Bone marrow (tissue), 2 donors: ENCODE measurements around the gene MAP2.
A peak's percentile ranks its signal among the peaks of the same experiment; 100 is the strongest.

Experiments used
- DNase-seq, 2 donors: peaks; one replicate each; lab custom pipeline; 2025; lab: John Stamatoyannopoulos, UW

Gene MAP2

GRCh38 chr2:209424199-209424701 lies 403 bp downstream of the MAP2 start:
- DNase-seq, result no peak

DNA sequence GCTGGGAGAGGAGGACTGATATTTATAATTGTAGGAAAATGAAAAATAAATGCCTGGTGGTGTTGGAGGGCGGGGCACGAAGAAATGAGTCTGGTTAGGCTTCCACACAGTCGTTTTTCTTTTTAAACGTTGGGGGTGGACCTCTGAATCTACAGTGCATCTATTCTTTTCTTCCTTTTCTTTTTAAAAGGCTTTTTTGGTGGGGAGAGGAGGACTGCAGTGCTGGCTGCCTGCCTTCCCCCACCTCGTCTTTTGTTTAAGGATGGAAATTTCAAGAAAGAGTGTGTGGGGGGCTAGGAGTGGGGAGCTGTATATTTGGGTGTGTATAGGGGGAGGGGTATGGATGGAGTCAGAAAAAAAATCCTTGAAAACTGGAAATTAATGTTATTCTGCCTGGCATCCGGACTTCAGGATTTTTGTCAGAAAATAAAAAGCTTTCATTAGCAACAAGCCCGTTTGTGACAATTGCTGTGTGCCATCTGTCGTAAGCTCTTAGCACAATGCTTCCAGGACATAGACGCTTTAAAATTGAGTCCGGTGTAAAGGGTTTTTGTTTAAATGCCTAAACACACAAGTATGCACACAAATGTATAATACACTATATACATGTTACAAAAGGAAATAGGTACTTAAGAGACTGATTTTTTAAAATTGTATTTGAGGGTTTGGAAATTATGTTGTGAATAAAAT lies 1.1 kb downstream of the MAP2 start:
- no peak for DNase-seq

GRCh38 chr2:209425471-209426071 lies 1.7 kb downstream of the MAP2 start:
- no peak for DNase-seq

DNA sequence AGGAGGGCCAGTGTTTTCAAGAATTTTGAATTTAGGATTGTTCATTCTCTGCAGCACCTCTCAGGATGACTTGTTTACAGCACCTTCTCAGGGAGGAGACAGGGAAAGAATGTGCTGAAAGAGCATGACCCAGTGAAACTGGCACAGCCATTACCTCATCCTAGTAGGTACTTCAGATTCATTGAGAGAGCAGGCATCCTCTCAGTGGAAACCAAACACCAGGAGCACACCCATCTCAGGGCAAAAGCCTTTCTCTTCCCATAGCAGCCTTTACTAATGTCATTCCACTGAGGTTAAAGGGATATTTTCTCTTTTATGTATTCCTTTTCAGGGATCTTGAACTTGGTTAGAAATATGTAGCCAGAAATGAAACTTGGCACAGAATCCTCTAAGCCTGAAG lies 2.6 kb downstream of the MAP2 start:
- DNase-seq, result no peak

DNA sequence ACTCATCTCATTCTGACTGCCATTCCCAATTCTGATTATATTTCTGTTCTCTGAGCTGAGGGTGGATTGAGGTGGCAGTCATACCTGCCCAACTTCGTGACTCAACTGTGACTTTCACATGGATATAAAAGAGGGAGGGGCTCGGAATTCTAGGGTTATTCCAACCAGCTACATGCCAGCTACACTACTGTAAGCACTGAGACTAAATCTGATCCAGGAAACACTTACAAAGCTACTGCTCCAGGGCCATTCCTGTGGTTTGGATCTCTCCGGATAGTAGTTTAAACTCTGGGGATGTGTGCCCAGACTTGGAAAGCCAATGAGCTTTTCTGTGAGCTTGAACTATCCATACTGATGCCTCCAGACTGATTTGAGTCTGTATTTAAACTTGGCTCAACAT lies 7.9 kb downstream of the MAP2 start:
- no peak for DNase-seq

GRCh38 chr2:209441541-209441940 lies 17.7 kb downstream of the MAP2 start:
- DNase-seq, result no peak

GRCh38 chr2:209442939-209443338 lies 19.1 kb downstream of the MAP2 start:
- no peak for DNase-seq

GRCh38 chr2:209445485-209445884 lies 21.6 kb downstream of the MAP2 start:
- no peak for DNase-seq

DNA sequence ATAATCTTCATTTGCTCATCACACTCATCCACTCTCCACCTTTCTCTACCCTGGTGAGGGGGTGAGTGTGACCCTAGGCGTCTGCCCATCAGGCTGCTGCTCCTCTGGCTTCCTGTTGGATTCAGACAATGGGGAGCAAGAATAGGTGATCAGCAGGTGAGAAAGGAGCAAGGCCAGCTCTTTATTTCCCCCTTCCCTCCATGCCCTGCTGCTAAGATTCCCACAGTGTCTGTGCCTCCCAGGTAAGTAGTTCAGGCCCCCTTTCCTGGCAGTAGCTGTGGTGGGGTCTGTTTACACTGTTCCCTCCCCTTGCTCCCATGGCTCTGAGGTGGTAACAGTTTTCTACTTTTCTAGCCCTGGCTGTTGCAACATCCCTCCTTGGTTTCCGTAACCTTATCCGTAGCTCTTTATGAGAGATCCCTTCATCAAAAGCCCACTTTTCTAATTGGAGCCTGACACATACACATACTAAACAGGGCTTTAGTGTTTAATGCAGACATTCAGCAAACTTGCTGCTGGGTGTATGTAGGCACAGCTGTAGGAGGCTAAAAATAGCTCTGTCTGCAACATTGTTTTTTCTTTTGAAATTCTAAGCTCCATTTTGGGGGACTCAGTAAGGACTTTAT lies 27.5 kb downstream of the MAP2 start:
- DNase-seq, result no peak

GRCh38 chr2:209456489-209456888 lies 32.6 kb downstream of the MAP2 start:
- DNase-seq, result no peak

GRCh38 chr2:209458008-209458979 lies 34.4 kb downstream of the MAP2 start:
- no peak for DNase-seq

- DNase-seq, result no peak
These were observed 35.5 kb downstream of the MAP2 start for GRCh38 chr2:209459359-209459758.

- DNase-seq, result no peak
These were observed 36.4 kb downstream of the MAP2 start for GRCh38 chr2:209460151-209460761.

DNA sequence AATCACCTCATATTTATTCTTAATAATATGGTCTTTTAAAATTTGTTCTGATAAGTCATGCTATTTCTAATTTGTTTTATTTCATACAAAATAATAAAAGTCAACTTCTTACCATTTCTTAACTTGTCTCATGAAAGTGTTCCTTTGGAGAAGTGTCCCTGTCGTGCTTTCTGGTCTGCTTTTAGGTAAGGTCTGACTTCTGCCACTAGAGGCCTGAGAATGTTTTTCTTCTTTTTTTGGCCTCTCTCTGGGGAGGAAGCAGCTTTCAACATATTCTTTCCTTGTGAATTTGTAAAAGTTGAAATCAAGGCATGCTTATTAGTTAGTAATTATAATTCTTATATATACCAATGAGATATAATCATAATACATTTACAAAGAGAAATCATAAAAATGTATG lies 39.4 kb downstream of the MAP2 start:
- no peak for DNase-seq

DNA sequence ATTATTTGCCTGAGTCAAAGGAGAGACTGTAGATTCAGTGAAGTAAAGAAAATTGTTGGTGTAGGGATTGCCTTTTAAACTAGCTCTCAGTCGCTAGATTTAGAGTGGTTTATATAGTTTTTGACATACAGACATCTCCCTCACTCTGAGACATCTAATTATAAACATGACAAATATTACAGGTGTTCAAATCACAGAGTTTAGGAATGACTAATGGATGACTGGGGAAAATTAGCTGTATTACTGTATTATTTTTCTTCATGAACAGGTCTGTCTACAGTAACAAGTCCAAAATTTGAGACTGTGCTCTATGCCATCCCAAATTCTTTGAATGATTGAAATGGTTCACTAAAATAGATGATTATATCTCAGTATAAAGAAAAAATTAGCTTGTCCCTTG lies 40.0 kb downstream of the MAP2 start:
- no peak for DNase-seq

- no peak for DNase-seq
These were observed 45.0 kb downstream of the MAP2 start for GRCh38 chr2:209468846-209469245.

- DNase-seq, result no peak
These were observed 45.6 kb downstream of the MAP2 start for GRCh38 chr2:209469481-209469880.

DNA sequence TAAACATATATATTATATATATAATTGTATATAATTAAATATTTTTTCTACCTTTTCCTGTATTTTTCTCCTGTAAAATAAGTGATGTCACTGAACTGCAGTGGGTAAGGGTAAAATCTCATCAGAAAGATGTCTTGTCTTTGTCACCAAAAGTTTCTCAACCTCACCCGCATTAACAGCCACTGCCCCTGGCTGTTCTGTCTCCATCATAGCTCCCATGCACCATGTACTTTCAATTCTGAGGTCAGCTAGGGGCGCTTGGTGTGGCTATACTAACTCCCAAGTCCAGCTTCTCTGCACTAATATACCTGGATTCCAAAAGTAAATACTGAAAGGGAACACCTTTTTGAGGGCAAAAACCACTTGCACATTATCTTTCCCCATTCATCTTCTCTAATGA lies 46.6 kb downstream of the MAP2 start:
- DNase-seq, result no peak

- no peak for DNase-seq
These were observed 47.2 kb downstream of the MAP2 start for GRCh38 chr2:209471037-209471436.

- DNase-seq, result no peak
These were observed 48.4 kb downstream of the MAP2 start for GRCh38 chr2:209472112-209472832.

GRCh38 chr2:209472871-209473270 lies 49.0 kb downstream of the MAP2 start:
- DNase-seq, result peak in 1 of 2 donors; percentile 32
